ENCODE measurements around the gene SPRN.
"Not testable (repeated sequence)": the region's sequence is repeated elsewhere in the genome, so short reads cannot be mapped to it uniquely, and the experiment has no call there.

SPRN gene

DNA sequence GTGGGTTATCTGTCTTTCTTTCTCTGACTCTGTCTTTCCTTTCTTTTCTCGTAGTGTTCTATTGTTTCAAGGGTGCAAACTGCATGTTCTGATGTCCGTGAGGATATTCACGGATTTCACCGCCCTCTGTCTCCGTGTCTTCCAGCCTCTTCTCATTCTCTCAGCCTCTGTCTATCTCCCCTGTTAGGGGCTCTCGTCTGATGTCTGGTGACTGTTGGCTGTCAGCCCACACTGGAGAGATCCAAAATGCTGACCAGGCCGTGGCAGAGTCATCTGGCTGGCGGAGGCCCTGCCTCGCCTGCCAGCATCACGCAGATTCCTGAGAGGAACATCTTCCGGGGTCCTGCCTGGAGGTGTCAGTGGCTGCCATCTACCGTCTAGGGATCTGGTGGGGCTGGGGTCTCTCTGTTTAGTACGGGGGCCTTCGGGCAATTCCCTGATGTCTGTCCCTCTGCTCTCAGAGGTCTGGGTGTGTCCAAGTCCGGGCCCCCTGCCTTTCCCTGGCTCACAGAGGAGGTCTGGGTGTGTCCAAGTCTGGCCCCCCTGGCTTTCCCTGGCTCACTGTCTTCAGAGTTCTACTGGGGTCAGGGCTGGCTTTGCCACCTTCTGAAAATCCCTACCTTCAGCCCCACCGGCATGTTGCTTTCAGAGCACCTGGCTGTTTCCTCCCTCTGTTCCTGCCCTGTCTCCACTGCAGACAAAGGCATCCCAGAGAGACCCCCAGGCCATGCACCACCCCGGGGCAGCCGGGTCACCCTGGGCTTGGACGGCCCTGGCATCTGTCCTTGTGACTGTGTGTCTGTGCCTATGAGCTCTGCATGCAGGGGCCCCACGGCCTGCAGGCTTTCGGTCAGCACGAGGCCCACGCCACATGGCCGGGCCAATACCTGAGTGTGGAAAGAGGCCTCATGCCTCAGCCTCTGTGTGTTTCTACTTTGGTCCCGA lies 15.4 kb upstream of the SPRN start:
- no peak for DNase-seq

DNA sequence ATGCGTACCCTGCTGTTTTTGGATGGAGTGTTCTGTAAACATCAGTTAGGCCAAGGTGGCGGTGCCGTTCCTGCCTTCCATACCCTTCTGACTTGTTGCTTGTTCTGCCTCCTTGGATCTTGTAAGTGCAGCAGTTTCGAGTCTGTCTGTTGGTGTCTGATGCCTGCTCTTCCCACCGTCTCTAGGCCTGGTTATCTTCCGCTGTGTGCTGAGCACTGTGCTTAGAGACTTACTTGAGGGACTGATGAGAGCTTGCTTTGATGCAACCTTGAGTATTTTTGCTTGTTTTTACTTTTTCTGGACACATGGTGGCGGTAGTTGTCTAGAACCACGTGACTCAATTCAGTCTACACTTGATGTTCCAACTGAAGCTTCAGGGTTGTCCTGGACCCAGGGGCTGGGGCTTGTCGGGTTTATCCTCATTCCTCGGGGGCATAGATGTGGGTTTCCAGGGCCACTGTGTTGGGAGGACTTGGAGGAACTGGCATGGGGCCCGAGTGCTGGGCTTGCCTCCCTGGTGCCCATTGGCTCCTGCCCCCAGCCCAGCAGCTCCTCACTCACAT lies 14.4 kb upstream of the SPRN start:
- no peak for DNase-seq

DNA sequence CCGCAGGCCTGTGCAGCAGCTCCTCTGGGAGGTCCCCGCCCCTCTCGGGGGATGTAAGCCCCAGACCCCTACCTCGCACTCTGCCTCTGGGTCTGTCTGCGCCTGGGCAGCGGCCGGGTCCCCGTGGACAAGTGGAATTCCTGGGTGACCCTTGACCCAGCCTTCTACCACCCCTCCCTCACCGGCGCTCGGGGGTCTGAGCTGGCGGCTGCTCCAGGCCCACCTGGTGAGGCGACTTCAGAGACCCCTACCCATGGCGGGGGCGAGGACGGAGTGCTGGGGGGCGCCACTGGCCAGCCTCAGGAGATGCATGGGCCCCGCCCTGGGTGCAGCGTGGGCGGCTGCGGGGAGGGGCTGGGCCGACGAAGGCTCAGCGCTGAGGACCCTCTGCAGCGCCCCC lies 8.4 kb upstream of the SPRN start:
- not testable (repeated sequence) for DNase-seq

DNA sequence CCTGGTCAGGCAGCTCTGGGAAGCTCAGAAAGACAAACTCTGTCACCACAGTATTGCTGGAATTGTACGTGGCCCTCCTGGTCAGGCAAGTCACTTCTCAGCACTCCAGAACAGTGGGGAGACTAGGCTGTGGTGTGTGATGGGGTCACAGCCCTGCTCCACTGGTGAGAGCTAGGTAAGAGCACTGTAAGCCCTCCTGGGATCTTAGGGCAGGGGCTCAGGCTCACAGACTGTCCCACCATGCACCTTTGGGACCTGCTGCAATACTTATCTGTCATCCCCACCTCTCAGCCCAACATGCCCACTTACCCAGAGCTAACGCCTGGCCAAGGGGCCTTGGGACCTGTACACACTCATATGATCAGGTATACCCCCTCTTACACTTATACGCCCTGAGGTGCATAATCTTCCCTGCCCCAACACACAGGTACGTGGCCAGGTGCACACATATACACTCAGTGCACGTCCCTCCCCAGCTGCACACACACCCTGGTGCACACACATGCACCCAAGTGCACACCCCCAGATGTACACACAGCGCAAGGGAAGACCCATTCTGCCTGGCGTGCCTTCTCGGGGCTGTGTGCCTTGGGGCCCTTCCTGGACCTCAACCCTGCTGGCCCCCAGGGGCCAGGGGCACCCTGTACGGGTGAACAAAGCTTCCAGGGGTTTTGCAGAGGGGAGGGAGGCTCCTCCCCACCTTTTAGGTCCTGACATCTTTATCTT lies 7.6 kb upstream of the SPRN start:
- not testable (repeated sequence) for DNase-seq

DNA sequence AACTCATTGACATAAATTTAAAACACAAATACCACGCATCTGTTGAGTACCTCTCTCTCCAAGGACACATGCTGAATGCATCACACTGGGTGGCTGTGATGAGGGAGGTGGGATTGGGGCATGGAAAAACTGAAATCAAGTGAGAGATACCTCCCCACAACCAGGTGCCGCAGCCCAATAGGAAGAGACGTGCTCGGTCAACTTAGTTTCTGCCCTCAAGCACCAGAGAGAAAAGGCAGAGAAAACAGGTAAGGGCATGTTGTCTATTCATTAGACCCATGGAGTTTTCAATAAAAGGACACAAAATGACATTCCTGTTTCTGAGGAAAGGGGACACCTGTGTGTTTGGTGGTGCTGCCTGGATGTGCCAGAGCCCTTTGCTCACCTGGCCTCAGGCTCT lies 5.1 kb upstream of the SPRN start:
- not testable (repeated sequence) for DNase-seq

DNA sequence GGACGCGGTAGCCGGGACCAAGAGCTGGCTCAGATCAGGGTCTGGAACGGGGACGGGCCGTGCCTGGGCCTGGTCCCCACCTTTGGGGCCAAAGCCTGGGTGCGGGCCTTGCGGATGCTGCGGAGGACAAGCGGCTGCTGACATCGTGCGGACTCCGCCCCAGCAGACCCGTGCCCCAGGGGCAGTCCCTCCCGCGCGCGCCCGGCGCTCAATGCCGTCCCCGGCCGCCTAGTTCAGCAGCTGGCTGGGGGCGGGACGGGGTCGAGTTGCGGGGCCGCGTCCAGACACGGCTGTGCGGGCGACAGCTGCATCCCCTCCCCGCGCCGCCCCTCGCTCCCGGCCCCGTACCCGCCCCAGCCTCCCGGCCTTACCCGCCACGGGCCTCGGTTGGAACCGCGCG lies 323 bp downstream of the SPRN start:
- DNase-seq, result not testable (repeated sequence)

DNA sequence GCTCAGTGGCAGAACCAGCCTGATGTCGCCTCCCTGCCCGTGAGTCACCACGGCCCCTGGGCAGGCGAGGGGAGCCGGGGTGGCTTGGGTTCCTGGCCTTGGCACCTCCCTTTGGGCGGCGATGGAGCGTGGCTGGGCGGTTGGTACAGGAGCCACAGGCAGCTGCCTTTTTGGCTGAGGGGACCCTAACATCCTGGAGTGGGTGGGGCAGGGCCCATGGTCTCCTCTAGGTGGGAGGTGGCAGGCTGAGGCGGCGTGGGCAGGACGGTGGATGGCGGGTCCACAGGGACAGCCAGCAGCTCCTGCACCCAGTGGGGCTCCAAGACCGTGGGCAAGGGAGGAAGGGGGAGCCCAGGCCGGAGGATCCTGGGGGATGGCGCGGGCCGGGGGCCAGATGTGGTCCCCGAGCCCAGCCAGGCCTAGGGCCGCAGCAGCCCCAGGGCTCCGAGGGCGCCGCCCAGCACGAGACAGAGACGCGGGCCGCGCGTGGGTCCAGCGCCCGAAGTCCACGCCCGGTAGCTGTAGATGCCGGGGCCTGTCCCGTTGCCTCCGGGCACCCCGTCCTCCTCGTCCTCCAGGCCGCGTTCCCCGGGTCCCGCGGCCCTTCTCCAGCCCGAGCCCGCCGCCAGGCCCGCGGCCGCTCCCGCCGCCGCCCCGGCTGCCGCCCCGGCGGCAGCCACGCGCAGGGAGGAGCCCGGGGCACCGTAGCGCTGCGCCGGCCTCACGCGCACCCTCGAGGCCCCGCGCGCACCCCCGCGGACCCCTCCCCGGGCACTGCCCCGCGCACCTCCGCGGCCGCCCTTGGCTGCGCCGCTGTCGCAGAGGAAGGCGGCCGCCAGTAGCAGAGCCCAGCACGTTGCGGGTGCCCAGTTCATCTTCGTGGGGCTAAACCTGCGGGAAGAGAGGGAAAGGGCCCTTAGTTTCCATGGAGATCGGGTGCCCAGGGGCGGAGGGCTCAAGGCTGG lies 1.3 kb downstream of the SPRN start:
- no peak for DNase-seq

DNA sequence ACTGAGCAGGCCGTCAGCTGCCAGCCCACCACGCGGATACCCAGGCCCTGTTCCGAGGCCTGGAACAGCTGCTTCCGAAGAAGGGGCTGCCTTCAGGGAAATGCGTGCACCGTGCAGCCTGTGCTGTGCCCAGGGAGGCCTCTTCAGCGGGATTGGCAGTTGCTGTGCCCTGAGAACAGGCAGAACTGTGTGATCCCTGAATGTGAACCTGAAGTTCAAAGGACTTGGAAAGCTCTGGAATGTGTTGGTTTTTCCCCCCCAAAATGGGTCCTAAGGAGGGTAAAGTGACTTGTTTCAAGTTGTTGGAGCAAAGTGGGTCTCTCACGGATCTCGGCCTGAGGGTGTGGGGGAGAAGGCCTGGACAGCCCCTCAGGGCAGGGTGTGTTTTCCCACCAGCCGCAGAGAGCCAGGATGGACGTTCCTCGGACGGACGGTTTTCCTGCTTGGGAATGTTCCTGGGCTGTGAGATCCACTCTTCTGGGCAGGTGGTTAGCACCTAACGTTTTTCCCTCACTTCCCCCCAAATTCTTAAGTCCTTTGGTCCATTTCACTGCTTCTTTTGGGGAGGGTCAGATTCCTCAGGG lies 2.1 kb downstream of the SPRN start:
- no peak for DNase-seq

DNA sequence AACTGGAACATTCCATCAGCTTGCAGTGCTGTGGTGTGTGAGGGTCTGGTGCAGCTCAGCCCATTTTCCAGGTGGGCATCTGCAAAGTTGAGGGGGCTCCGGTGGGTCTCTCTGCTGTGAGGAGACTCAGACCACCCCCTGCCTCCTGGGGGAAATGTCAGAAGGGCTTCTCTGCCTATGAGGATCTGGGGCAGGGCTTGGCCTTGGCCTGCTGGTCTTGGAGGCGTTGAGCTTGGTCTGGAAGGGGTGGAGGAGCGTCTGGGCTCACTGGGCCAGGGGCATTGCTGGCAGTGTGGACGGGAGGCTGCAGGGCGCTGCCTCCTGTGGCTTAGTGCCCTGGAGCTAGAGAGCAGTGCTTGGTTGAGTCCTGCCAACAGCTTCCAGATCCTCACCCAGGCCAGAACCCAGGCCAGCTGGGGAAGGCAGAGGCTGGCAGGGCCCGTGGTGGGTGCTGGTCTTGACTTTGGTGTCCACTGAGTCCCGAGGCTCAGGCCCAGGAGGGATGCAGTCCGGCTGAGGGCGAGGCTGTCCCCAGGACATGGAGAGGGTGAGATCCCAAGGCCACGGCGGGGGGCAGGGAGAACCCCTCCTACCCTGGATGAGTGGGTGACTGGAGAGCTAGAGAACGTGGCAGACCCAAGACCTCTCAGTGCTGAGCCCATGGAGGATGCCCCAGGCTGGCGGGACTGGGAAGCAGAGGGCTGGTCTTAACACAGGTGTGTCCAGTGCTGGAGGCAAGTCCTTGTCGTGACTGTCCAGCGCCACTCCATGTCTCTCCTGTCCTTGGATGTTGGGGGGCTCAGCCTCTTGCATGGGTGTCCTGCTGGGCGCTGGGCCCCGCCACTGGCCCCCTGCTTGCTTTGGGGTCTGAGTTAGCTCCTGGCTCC lies 2.8 kb downstream of the SPRN start:
- no peak for DNase-seq

DNA sequence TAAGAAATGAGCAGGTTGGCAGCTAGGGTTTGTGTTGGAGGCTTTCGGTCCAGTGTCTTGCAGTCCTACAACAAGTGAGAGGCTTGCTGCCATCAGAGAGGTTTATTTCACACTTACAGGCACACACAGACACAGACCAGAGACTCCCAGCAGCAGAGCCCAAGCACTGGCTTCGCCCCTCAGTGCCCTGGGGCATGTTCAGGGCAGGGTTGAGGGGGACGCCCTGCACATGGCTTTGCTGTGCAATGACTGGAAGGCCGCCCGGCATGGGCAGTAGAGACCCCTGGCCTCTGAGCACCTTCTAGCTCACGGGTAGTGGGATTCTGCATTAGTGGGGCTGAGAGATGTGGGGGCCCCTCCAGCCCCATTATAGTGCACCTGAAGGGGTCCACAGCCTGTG lies 3.8 kb downstream of the SPRN start:
- no peak for DNase-seq

DNA sequence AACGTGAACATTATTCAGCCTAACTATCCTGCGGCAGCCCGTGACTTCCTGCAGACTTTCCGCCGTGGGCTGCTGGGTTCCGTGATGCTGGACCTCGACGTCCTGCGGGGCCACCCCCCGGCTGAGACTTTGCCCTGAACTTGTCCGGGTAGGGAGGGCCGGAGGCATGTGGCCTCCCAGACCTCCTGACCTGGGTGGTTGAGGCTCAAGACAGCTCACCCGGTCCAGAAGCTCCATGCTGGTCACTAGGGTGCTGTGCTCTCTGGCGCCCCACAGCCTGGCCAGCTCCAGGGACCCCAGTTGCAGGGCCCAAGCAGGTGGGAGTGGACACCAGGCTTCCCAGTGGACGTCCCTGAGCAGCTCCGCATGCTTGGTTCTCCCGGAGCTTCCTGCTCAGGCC lies 4.4 kb downstream of the SPRN start:
- no peak for DNase-seq

DNA sequence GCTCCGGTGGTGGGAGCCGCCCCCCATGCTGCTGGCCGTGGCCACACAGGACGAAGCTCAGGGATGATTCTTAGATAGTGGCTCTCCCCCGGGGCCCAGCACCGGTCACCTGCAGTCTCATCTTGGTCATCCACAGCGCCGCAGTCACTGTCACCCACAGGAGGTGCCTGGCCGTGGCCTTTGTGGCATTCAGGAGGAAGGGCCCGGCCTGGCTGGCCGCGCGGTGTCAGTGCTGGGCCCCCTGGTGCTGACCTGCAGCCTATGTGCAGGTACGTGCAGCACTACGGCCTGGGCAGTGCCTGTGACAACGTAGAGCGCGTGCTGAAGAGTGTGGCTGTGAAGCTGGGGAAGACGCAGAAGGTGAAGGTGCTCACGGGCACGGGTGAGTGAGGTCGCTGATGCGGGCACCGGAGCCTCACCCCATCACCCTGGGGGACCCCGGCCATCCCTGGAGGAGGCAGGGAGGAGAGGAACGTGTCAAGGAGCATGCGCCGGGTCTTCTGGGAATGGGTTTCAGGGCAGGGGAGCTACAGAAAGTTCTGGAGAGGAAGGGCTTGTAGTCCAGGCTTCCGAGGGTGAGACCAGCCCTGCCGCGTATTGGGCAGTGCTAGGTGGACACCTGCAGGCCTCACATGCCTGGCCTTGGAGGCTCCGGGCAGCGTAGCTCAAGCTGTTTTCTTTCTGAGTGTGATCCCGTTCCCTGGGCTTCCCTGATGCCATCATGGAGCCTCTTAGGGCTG lies 5.0 kb downstream of the SPRN start:
- DNase-seq, result no peak

DNA sequence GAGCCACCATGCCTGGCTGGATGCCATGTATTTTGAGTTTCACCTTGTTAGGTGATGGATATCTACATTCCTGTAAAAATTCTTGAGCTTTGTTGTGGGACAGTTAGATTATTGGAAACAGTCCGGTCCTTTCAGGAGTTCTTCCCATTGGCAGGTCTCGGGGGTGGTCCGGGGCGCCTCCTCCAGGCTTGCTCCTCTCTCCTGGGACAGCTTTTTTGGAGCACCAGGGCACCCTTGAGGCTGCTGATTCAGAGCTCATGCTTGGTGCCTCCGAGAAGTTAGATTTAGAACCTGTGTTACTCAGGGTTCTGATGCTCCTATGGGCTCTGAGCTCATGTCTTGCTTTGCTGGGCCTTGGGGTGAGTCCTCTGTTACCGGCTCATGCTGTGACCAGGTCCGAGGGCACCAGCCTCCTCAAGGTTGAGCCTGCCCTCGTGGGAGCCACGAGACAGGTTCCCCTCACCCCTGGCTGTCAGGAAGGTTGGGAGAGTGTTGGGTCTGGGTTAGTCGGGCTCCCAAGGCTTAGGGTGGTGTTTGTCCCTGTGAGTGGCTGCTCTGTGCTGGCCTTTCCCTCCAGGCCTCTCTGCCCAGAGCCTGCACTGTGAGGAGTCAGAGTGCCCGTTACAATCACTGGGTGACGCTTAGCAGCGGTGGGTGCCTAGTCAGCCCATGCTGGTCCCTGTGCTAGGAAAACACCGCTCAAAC lies 6.0 kb downstream of the SPRN start:
- no peak for DNase-seq

DNA sequence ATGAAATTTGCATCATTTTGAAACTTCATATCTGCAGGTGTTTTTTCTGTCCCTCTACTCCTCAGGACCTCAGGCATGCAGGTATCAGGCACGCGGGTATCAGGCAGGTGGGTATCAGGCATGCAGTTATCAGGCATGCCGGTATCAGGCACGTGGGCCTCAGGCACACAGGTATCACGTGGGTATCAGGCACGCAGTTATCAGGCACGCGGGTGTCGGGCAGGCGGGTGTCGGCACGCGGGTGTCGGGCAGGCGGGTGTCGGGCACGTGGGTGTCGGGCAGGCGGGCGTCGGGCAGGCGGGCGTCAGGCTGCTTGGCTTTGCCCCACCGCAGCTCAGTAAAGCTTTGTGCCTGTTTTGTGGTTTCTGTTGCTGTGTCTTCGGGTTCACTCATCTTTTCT lies 8.7 kb downstream of the SPRN start:
- DNase-seq, result no peak

DNA sequence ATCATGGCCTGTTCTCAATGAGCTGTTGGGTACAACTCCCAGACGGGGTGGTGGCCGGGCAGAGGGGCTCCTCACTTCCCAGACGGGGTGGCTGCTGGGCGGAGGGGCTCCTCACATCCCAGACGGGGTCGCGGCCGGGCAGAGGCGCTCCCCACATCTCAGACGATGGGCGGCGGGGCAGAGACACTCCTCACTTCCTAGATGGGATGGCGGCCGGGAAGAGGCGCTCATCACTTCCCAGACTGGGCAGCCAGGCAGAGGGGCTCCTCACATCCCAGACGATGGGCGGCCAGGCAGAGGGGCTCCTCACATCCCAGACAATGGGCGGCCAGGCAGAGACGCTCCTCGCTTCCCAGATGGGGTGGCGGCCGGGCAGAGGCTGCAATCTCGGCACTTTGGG lies 10.0 kb downstream of the SPRN start:
- DNase-seq, result not testable (repeated sequence)

DNA sequence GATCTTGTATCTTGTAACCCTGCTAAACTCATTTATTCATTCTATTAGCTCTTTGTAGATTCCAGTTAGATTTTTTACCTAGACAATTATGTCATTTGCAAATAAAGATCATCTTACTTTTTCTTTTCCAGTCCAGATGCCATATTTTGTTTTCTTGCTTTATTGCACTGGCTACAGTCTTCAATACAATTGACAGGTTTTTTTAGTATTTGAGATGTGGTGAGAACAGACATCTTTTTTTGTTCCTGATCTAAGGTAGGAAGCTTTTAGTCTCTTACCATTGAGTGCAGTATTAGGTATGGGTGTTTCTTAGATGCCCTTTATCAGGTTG lies 12.1 kb downstream of the SPRN start:
- DNase-seq, result no peak

DNA sequence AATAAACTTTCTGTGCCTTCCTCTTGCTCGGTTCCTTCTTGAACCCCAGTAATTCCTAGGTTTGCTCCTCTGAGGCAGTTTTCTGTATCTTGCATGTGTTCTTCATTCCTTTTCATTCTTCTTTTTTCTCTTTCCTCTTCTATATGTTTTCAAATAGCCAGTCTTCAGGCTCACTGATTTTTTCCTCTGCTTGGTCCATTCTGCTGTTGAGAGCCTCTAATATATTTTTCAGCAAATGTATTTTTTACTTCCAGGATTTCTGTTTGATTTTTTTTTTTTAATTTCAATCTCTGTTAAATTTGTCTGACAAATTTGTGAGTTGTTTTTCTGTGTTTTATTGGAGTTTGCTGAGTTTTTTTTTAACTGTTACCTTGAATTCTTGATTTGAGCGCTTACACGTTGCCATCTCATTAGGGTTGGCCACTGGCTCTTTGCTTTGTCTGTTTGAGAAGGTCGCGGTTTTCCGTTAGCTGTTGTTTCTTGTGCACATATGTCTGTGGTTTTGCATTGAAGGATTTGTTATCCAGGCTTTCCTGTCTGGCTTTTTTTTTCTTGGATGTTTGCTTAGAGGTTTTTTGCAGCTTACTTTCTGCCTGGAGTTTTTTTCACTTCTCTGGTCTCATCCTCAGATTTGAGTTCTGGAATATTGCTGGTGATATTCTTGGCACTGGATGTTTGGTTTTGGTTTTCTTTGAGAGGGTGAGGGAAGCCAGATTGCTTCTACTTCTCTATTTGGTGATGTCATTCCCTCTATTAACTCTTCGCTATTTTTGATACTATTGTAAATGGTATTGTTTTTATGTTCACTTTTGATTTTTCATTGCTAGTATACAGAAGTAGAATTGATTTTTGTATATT lies 12.7 kb downstream of the SPRN start:
- DNase-seq, result no peak

DNA sequence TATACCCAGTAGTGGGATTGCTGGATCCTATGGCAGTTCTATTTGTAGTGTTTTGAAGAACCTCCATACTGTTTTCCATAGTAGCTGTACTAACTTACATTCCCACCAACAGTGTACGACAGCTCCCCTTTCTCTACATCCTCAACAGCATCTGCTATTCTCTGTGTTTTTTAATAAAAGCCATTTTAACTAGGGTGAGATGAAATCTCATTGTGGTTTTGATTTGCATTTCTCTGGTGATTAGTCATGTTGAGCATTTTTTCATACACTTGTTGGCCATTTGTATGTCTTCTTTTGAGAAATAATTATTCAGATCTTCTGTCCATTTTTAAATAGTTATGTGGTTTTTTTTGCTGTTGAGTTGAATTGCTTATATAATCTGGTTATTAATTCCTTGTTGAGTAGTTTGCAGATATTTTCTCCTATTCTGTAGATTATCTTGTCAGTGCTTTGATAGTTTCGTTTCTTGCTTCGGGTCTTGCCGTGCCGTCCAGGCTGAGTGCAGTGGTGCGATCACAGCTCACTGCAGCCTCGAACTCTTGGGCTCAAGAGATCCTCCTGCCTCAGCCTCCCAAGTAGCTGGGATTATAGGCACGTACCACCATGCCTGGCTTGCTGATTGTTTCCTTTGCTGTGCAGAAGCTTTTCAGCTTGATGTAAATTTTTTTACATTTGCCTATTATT lies 18.4 kb downstream of the SPRN start:
- no peak for DNase-seq
